NT2/D1 (cell line): Measurements from ENCODE around the gene ARHGEF16.

Experiments
- YY1 ChIP-seq: IDR thresholded peaks from 2 replicates; pipeline ENCODE4 v1.6.1; 2011; ENCODE audit not compliant: insufficient read length, insufficient read depth
- ZNF274 ChIP-seq: IDR thresholded peaks from 2 replicates; pipeline ENCODE4 v1.6.1; 2011; ENCODE audit warnings: mild to moderate bottlenecking, low read depth, low read length

DNA sequence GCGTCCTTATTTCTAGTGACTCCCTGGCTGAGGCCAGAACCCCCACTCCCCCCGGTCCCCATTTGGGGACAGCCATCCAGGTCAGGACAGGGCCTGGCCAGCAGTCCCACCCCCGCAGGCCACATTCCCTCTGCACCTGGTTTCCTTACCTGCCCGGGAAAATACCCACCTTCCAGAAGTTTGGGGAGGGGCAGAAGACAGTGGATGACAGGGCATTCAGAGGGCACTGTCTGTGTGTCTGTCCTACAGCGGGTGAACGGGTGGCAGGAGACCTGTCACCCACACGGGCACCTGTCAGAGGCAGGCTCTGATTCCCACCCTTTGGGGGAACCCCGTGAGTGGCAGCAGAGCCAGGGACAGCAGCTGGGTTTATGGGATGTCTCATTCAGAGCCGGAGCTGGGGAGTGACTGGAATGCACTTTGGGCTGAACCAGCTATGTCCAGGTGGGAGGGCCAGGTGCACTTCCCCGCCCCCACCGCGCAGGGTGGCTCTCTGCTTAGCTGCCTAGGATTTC lies 2.0 kb downstream of the ARHGEF16 start:
- TF ChIP-seq YY1 (no peak), ZNF274 (no peak)
